Activated naive CD4-positive, alpha-beta T cell treated with anti-CD3 and anti-CD28 coated beads, Interleukin-2, amount 50 U/mL, for 24 hours (primary cell): ENCODE measurements around the gene TMCC2.
"Not testable (repeated sequence)": the region's sequence is repeated elsewhere in the genome, so short reads cannot be mapped to it uniquely, and the experiment has no call there.

Experiments
- H3K27ac Mint-ChIP-seq: one replicate; pipeline ENCODE4 v1.8.0; 2021; ENCODE audit warnings: mild to moderate bottlenecking, mixed read lengths
- H3K27me3 Mint-ChIP-seq: one replicate; pipeline ENCODE4 v1.8.0; 2021; ENCODE audit warnings: mixed read lengths
- H3K36me3 Mint-ChIP-seq: one replicate; pipeline ENCODE4 v1.8.0; 2021; ENCODE audit warnings: mixed read lengths
- H3K4me1 Mint-ChIP-seq: one replicate; pipeline ENCODE4 v1.8.0; 2021; ENCODE audit warnings: mixed read lengths
- H3K4me3 Mint-ChIP-seq: one replicate; pipeline ENCODE4 v1.8.0; 2021; ENCODE audit warnings: mild to moderate bottlenecking, mixed read lengths
- H3K9me3 Mint-ChIP-seq: one replicate; pipeline ENCODE4 v1.8.0; 2021; ENCODE audit warnings: mixed read lengths

The TMCC2 gene

DNA sequence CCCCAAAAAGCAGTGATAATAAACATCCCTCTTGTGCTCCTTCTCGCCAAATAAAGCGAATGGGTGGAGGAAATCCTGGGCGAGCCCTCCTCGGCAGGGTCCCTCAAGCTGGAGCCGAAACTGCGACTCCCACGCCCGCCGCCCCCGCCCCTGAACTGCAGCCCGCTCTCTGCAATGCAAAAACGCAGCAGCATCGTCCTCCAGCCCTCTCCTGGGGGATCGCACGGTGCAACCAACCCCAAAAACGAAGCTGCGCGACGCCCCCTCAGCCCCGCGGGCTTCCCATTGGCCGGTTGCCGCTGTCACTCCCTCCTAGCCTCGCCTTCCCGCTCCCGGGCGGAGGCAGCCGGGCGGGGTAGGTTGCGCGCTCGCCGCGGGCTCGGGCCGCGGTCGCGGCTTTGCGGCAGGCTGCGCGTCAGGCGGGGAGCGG, at the start of gene TMCC2:
Gene TMCC2, plus strand, starts transcription at position 363 of the 430 bp plus-strand sequence. CDS start 619 bp downstream, outside the sequence.
- no peaks in the 10 kb centered on the region for H3K9me3 Mint-ChIP-seq
- peaks cover 28% of the 10 kb centered on the region for H3K4me1 Mint-ChIP-seq
- peak within 1 kb of the TSS; percentile 95 for H3K4me3 Mint-ChIP-seq
- peak within 1 kb of the TSS; percentile 52 for H3K27ac Mint-ChIP-seq
- no peaks in the 10 kb centered on the region for H3K27me3 Mint-ChIP-seq
- H3K36me3 Mint-ChIP-seq = no peaks in the 10 kb centered on the region

DNA sequence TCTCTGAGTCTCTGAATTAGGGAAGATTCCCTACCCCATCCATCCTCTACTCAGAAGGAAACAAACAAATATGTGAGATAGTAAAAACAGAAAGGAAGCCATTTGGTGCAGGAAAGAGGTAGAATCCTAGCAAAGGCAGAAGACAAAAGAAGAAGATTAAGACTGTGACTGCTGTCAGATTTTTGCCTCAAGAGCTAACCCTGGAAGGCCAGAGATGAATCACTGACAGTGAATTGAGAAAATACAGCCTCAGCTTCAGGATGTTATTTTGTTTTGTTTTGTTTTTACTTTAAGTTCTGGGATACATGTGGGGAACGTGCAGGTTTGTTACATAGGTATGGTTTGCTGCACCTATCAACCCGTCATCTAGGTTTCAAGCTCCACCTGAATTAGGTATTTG, 47.9 kb upstream of the TMCC2 start:
- Mint-ChIP-seq H3K9me3 (no peaks in the 10 kb centered on the region), H3K4me1 (peaks cover 19% of the 10 kb centered on the region), H3K27me3 (no peaks in the 10 kb centered on the region), H3K36me3 (peaks cover 11% of the 10 kb centered on the region), H3K27ac (no peak overlapping the region), H3K4me3 (no peak overlapping the region)

GRCh38 chr1:205180331-205180730, 47.4 kb upstream of the TMCC2 start:
- H3K27ac Mint-ChIP-seq, H3K9me3 Mint-ChIP-seq, H3K4me3 Mint-ChIP-seq, H3K27me3 Mint-ChIP-seq: not testable (repeated sequence)
- peaks cover 21% of the 10 kb centered on the region for H3K4me1 Mint-ChIP-seq
- peaks cover 13% of the 10 kb centered on the region for H3K36me3 Mint-ChIP-seq

DNA sequence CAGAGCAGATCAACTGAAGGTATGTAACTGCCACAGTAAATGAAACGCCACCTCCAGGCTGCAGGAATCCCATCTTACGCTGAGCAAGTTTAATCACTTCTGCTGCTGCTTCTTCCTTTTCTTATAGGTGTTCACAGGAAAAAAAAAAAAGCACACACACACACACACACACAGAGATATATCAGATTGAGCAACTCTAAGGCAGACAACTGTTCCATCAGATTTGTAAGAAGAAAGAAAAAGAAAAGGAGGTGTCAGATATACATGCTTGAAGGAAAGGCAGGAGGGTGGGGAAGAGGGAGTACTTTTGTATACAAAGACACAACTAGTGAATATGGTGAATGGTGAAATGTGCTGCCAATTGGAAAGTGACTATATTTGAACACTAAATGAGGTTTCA, 44.8 kb upstream of the TMCC2 start:
- no peaks in the 10 kb centered on the region for H3K9me3 Mint-ChIP-seq
- no peak overlapping the region for H3K27ac Mint-ChIP-seq
- peaks cover 46% of the 10 kb centered on the region for H3K4me1 Mint-ChIP-seq
- H3K27me3 Mint-ChIP-seq = no peaks in the 10 kb centered on the region
- peaks cover 19% of the 10 kb centered on the region for H3K36me3 Mint-ChIP-seq
- no peak overlapping the region for H3K4me3 Mint-ChIP-seq

DNA sequence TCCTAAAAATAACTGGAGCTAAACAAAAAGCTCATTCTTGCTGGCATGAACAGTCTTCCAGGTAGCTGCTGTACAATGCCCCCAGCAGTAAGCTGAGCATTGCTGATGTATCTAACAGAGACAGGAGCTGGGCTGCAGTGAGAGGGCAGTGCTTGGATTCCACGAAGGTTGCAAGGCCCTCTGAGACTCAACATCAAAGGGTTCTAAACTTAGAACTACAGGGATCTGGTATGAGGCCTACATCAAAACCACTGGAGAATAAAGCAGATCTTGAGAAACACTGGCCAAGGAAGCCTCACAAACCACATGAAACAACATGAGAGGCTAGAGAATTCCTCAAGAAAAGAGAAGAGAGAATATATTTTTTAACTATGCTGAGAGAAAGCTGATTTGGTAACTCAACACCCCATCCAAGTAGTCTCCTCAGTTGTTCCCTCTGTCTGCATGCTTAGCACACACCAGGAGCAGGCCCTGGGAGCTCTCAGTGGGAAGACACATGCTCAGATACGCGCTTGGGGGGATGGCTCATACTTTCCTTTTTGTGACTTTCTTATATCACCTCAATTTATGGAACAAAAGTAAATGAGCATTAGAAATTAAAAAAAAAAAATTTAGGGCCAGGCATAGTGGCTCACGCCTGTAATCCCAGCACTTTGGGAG, 43.9 kb upstream of the TMCC2 start:
- peak overlapping the region; percentile 25 for H3K27ac Mint-ChIP-seq
- H3K27me3 Mint-ChIP-seq = no peaks in the 10 kb centered on the region
- H3K4me1 Mint-ChIP-seq = peaks cover 50% of the 10 kb centered on the region
- H3K4me3 Mint-ChIP-seq = no peak overlapping the region
- H3K9me3 Mint-ChIP-seq = no peaks in the 10 kb centered on the region
- H3K36me3 Mint-ChIP-seq = peaks cover 19% of the 10 kb centered on the region

- Mint-ChIP-seq H3K36me3 (peaks cover 17% of the 10 kb centered on the region), H3K4me1 (peaks cover 71% of the 10 kb centered on the region), H3K27me3 (no peaks in the 10 kb centered on the region), H3K27ac (no peak overlapping the region), H3K4me3 (no peak overlapping the region), H3K9me3 (no peaks in the 10 kb centered on the region)
Measured at GRCh38 chr1:205186191-205186590, 41.6 kb upstream of the TMCC2 start.

DNA sequence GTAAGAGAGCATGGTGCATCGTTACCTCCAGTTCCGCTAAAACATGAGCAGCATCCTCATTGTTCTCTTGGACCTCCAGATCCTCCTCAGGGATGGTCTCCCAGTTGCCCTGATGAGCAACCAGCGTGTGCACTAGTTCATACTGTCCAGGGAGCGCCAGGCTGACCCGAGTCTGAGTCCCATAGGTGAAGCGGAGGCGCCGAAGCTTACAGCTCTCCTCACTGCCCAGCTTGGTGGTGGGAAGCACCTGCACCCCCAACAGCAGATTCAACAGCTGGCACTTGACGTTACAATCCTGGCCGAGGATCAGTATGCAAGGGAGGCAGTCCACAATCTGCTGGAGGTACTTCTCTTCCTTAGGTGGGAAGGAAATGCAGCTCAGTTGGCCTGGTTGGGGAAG, 40.3 kb upstream of the TMCC2 start:
- Mint-ChIP-seq H3K27me3 (no peaks in the 10 kb centered on the region), H3K4me3 (no peak overlapping the region), H3K27ac (no peak overlapping the region), H3K36me3 (peaks cover 17% of the 10 kb centered on the region), H3K9me3 (no peaks in the 10 kb centered on the region), H3K4me1 (peaks cover 80% of the 10 kb centered on the region)

GRCh38 chr1:205188098-205188497, 39.6 kb upstream of the TMCC2 start:
- H3K36me3 Mint-ChIP-seq = peaks cover 14% of the 10 kb centered on the region
- H3K4me1 Mint-ChIP-seq = peaks cover 83% of the 10 kb centered on the region
- H3K9me3 Mint-ChIP-seq = no peaks in the 10 kb centered on the region
- no peak overlapping the region for H3K27ac Mint-ChIP-seq
- H3K4me3 Mint-ChIP-seq = no peak overlapping the region
- H3K27me3 Mint-ChIP-seq = no peaks in the 10 kb centered on the region

GRCh38 chr1:205188596-205188995, 39.1 kb upstream of the TMCC2 start:
- Mint-ChIP-seq H3K36me3 (peaks cover 12% of the 10 kb centered on the region), H3K4me1 (peaks cover 82% of the 10 kb centered on the region), H3K4me3 (no peak overlapping the region), H3K27me3 (no peaks in the 10 kb centered on the region), H3K9me3 (no peaks in the 10 kb centered on the region), H3K27ac (no peak overlapping the region)

DNA sequence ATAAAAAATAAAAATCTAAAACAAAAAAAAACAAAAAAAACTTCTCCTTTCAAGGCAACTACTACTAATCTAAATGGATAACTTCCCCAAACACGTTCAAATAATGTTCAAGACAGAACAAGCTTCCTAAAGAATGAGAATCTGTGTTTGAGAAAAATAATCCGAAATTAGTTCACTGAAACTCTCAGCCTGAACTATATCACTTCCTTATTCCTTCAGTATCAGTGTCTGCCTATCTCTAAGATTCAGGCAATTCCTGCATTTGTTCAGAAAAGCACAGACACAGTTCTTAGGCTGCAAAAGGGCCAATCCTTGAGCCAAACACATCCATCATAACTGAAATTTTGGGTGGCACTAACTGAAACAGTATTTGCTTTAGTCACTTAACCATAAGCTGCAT, 38.6 kb upstream of the TMCC2 start:
- Mint-ChIP-seq H3K4me3 (no peak overlapping the region), H3K27ac (peak overlapping the region; percentile 17), H3K9me3 (no peaks in the 10 kb centered on the region), H3K27me3 (no peaks in the 10 kb centered on the region), H3K4me1 (peaks cover 81% of the 10 kb centered on the region), H3K36me3 (peaks cover 13% of the 10 kb centered on the region)

DNA sequence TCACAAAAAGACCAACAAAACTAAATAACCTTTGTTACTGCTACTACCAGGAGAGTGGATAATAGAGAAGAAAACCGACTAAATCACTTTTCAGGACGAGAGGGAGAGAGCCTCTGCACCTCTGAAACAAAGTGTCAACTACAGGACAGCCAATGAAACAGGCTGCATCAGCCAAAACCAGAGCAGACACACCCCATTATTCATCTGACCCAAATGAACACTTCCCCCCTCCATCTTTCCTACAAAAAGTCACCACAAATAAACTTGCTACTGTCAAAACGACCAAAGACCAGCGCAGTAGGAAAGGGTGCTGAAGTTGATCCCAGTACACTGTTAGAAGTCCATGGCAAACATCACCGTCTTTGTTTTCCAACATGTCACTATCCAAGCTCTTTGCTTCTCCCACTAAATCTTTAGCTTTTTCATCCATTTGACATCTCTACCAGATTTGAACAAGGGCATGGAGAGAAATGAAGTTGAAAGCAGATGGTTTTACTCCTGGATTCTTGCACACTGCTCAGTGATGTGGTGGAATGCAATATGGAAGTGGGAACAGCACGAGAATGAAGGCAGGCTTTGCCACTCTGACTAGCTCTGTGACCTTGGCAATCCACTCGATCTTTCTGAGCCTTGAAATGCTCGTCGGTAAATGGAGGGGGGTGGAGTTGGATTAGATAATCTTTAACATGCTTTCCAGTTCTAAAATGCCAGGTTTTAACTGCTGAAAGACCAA, 36.7 kb upstream of the TMCC2 start:
- Mint-ChIP-seq H3K27me3 (no peaks in the 10 kb centered on the region), H3K4me3 (no peak overlapping the region), H3K9me3 (no peaks in the 10 kb centered on the region), H3K4me1 (peaks cover 78% of the 10 kb centered on the region), H3K36me3 (peaks cover 16% of the 10 kb centered on the region), H3K27ac (no peak overlapping the region)

DNA sequence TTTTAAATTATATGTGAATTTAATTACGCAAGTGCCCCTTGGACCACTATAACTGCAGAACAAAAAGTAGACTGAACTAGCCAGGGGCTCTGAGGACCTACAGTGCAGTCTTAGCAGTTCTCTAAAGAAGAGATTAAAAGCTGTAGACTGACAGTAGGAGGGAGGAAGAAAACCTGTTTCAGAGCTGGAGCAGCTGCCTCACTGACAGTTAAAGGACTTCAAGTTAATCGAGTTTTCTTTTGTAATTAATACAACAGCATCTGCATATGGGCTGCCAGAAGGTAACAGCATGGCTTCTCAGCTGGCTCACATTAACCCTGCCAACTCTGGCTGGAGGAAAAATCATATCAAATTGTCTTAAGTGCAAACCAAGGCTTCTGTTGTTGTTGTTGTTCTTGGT, 36.1 kb upstream of the TMCC2 start:
- H3K4me3 Mint-ChIP-seq = no peak overlapping the region
- H3K36me3 Mint-ChIP-seq = peaks cover 16% of the 10 kb centered on the region
- H3K9me3 Mint-ChIP-seq = no peaks in the 10 kb centered on the region
- H3K4me1 Mint-ChIP-seq = peaks cover 76% of the 10 kb centered on the region
- H3K27me3 Mint-ChIP-seq = no peaks in the 10 kb centered on the region
- H3K27ac Mint-ChIP-seq = no peak overlapping the region

GRCh38 chr1:205192287-205192686, 35.5 kb upstream of the TMCC2 start:
- Mint-ChIP-seq H3K27me3 (no peaks in the 10 kb centered on the region), H3K9me3 (no peaks in the 10 kb centered on the region), H3K27ac (no peak overlapping the region), H3K4me3 (no peak overlapping the region), H3K4me1 (peaks cover 73% of the 10 kb centered on the region), H3K36me3 (peaks cover 18% of the 10 kb centered on the region)

- H3K27me3 Mint-ChIP-seq = no peaks in the 10 kb centered on the region
- peak overlapping the region; percentile 96 for H3K27ac Mint-ChIP-seq
- H3K4me1 Mint-ChIP-seq = peaks cover 69% of the 10 kb centered on the region
- H3K4me3 Mint-ChIP-seq = peak overlapping the region; percentile 71
- H3K9me3 Mint-ChIP-seq = no peaks in the 10 kb centered on the region
- peaks cover 16% of the 10 kb centered on the region for H3K36me3 Mint-ChIP-seq
Measured at GRCh38 chr1:205199090-205199930, 28.4 kb upstream of the TMCC2 start.

DNA sequence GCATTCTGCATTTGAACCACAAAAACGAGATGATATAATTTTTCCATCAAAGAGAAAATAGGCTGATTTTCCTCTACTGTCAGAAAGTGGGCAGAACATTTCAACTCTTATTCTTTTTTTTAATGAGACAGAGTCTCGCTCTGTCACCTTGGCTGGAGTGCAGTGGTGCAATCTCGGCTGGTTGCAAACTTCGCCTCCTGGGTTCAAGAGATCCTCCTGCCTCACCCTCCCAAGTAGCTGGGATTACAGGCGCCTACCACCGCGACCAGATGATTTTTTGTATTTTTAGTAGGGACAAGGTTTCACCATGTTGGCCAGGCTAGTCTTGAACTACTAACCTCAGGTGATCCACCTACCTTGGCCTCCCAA, 27.8 kb upstream of the TMCC2 start:
- Mint-ChIP-seq H3K27ac (peak overlapping the region; percentile 96), H3K36me3 (peaks cover 16% of the 10 kb centered on the region), H3K4me3 (peak overlapping the region; percentile 71), H3K9me3 (no peaks in the 10 kb centered on the region), H3K27me3 (no peaks in the 10 kb centered on the region), H3K4me1 (peaks cover 75% of the 10 kb centered on the region)

DNA sequence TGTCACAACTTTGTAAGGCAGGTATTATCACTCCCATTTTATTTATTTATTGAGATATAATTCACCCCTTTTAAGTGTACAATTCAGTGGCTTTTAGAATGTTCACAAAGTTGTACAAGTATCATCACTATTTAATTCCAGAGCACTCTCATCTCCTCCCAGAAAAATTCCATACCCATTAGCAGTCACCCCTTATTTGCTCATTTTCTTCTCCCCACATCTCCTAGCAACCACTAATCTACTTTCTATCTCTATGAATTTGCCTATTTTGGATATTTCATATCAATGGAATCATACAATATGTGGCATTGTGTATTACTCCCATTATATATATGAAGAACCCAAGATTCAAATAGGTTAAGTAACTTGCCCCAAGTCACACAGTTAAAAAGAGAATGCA, 23.2 kb upstream of the TMCC2 start:
- Mint-ChIP-seq H3K4me3 (peak overlapping the region; percentile 1), H3K36me3 (peaks cover 5% of the 10 kb centered on the region), H3K27me3 (no peaks in the 10 kb centered on the region), H3K27ac (peak overlapping the region; percentile 85), H3K9me3 (no peaks in the 10 kb centered on the region), H3K4me1 (peaks cover 59% of the 10 kb centered on the region)
